Thoracic aorta (tissue), 2 donors: ENCODE results near the gene LBX2. TPM values are rescaled to one million over a fixed set of nuclear protein-coding genes. Genes with fewer than 3 reads are reported as not detected.
A peak's percentile ranks its signal among the peaks of the same experiment; 100 is the strongest.
"Not testable (repeated sequence)": the region's sequence is repeated elsewhere in the genome, so short reads cannot be mapped to it uniquely, and the experiment has no call there.

Experiments
- ATAC-seq: fragments of 150-250 bp; one replicate; pipeline ENCODE4 v1.8.0; 2017; ENCODE audit warnings: low read depth; ENCODE audit not compliant: insufficient number of reproducible peaks, low FRiP score
- DNase-seq: peaks from one replicate; pipeline ENCODE4 v3.0.0-alpha.2; 2020; ENCODE audit warnings: low spot score
- H3K27ac ChIP-seq, 2 donors: fragments of 200-600 bp; sonication (generic); 1 replicate in 1 of 2; 2 replicates in 1 of 2; pipeline ENCODE4 v1.5.1; 2016; ENCODE audit warnings: mild to moderate bottlenecking in 2 of 2, moderate library complexity in 2 of 2
- H3K27me3 ChIP-seq: fragments of 200-600 bp; sonication (generic); replicated peaks from 2 replicates; pipeline ENCODE4 v1.6.0; 2016; ENCODE audit warnings: mild to moderate bottlenecking; ENCODE audit not compliant: insufficient read depth
- H3K36me3 ChIP-seq: fragments of 200-600 bp; sonication (generic); one replicate; pipeline ENCODE4 v1.5.1; 2016
- H3K4me1 ChIP-seq, 2 donors: fragments of 200-600 bp; sonication (generic); 1 replicate in 1 of 2; 2 replicates in 1 of 2; pipeline versions ENCODE4 v1.5.1 to v1.6.0; 2016; ENCODE audit warnings: low read depth in 2 of 2, mild to moderate bottlenecking in 1 of 2; ENCODE audit not compliant: control insufficient read depth in 1 of 2
- H3K4me3 ChIP-seq: fragments of 200-600 bp; sonication (generic); 2 replicates; pipeline ENCODE4 v1.5.1; 2016; ENCODE audit warnings: mild to moderate bottlenecking
- H3K9me3 ChIP-seq: fragments of 200-600 bp; sonication (generic); 2 replicates; pipeline ENCODE4 v1.5.1; 2016
- total RNA-seq, 2 donors: library from RNA; depleted of rRNA; stranded (reverse); fragments of >200 nt; gene quantifications; one replicate each; pipeline versions ENCODE4 v1.1.0 to v1.2.3, GENCODE V29; 2016
- TF ChIP-seq, protein P1 (sequence below): fragments of 200-600 bp; sonication (generic); IDR thresholded peaks from one replicate; pipeline ENCODE4 v1.5.1; 2019; ENCODE audit warnings: antibody characterized with exemption

Gene LBX2
- total RNA-seq, 2 donors from 2014 or later: 0.54 to 0.71 TPM

DNA sequence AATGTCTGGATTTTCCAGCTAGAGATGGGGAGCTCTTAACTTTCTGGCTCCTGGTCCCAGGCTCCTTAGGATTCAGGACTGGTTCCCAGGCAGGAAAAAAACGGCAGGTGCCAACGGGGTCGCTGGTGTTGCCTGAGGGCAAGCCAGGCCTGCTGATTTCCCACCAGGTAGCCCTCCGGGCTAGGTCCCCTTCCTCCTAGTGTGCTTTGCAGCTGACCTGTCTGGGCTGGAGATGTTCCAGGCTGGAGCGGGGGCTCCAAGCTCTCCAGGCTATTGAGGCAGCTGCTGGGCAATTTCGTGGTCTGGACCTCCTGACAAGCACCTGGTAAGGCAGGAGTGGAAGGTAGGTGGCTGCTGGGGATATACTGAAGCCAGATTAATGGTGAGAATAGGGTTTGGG is 24.9 kb downstream of the LBX2 start:
- peaks cover 13 to 16% of the 10 kb centered on the region in 2 donors for H3K4me1 ChIP-seq
- H3K27me3 ChIP-seq: no peaks in the 10 kb centered on the region
- H3K9me3 ChIP-seq: no peaks in the 10 kb centered on the region
- peaks cover 10% of the 10 kb centered on the region for H3K36me3 ChIP-seq
- TF ChIP-seq, protein P1, sequence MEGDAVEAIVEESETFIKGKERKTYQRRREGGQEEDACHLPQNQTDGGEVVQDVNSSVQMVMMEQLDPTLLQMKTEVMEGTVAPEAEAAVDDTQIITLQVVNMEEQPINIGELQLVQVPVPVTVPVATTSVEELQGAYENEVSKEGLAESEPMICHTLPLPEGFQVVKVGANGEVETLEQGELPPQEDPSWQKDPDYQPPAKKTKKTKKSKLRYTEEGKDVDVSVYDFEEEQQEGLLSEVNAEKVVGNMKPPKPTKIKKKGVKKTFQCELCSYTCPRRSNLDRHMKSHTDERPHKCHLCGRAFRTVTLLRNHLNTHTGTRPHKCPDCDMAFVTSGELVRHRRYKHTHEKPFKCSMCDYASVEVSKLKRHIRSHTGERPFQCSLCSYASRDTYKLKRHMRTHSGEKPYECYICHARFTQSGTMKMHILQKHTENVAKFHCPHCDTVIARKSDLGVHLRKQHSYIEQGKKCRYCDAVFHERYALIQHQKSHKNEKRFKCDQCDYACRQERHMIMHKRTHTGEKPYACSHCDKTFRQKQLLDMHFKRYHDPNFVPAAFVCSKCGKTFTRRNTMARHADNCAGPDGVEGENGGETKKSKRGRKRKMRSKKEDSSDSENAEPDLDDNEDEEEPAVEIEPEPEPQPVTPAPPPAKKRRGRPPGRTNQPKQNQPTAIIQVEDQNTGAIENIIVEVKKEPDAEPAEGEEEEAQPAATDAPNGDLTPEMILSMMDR: no peak
- no peak for ATAC-seq
- DNase-seq: no peak
- H3K27ac ChIP-seq: no peak overlapping the region
- no peak overlapping the region for H3K4me3 ChIP-seq

DNA sequence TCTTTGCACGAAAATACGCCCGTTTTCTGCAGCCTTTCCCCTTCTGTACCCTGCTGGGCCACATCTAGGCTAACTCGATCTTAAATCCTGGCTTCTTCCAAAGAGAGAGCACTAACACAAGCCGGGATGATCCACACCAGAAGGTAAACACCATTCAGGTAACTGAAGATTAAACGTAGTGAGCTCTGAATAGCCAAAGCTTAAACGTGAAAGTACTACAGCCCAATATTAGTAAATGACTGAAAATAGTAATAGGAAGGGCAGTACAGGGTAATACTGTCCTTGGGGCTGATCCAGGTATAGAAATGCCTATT is 26.5 kb downstream of the LBX2 start:
- TF ChIP-seq, protein P1: no peak
- peaks cover 13 to 16% of the 10 kb centered on the region in 2 donors for H3K4me1 ChIP-seq
- peak overlapping the region; percentile 86 to 90 for H3K27ac ChIP-seq
- peaks cover 6% of the 10 kb centered on the region for H3K36me3 ChIP-seq
- ATAC-seq (no peak), DNase-seq (no peak)
- H3K27me3 ChIP-seq: no peaks in the 10 kb centered on the region
- no peaks in the 10 kb centered on the region for H3K9me3 ChIP-seq
- H3K4me3 ChIP-seq: peak overlapping the region; percentile 72

DNA sequence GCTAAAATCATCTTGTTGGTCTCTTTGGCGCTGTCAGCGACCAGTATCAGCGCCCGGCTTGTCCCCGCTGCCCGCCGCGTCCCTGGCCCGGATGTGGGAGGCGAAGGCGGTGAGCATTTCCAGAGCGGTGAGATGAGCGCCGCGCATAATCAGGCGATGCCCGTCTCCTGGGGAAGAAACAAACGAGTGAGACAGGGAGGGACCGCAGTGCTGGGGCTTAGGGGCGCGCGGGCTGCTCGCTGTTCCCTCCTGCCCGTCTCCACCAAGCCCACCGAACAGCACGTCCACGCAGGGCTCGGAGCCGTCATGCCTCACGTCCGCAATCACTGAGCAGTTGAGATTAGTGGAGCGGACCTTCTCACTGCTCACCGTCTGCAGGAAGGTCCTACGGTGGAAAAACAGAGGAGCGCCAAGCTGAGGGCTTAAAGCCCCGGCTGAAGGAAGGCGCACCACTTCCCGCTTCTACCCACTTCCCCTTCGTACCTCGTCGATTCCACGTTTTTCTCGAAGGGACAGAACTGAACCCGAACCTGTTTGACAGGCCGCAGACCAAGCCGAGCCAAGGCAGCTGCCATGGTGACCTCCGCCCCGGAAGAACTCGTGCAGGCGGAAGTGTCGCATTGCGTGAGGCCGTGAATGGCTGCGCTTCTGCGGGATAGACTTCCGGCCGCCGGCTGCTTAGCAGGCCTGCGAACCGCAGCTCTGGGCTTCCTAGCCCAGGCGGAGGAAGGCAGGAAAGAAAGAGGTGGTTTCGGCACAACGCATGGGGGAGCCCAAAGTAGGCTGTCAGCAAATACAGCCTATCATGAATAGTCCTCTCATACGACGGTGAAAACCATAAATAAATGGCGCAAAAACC is 27.1 kb downstream of the LBX2 start, which contains the start of gene MRPL53:
MRPL53 (minus strand) TSS at position 595 of the 859 bp plus-strand sequence; CDS start at position 575, 20 bp downstream.
- H3K27me3 ChIP-seq: no peaks in the 10 kb centered on the region
- H3K4me1 ChIP-seq: peaks cover 13 to 16% of the 10 kb centered on the region in 2 donors
- peak; percentile 76 for ATAC-seq
- H3K9me3 ChIP-seq: no peaks in the 10 kb centered on the region
- H3K27ac ChIP-seq: peak within 1 kb of the TSS; percentile 86 to 90
- H3K36me3 ChIP-seq: peaks cover 6% of the 10 kb centered on the region
- TF ChIP-seq, protein P1: no peak
- DNase-seq: peak; percentile 74
- peak within 1 kb of the TSS; percentile 72 for H3K4me3 ChIP-seq

DNA sequence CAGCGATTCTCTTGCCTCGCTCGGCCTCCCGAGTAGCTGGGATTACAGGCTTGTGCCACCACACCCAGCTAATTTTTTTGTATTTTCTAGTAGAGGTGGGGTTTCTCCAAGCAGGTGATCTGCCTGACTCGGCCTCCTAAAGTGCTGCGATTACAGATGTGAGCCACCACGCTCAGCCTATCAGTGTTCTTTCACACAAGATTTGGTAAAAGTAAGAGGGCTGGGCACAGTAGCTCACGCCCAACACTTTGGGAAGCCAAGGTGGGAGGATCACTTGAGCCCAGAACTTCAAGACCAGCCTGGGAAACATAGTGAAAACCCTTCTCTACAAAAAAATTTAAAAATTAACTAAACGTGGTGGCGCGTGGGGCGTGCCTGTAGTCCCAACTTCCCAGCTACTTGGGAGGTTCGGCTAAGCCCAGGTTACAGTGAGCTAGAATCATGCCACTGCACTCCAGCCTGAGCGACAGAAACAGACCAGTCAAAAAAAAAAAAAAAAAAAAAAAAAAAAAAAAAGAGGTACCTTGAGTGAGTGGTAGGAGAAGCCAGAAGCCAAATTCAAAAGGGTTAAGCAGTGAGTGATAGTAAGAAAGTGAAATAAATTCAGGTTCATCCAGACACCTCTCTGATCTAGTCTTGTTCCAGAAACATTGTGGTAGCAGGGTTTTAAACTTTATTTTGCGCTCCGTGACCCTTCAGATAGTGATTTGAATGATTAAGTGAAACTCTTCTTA is 27.9 kb downstream of the LBX2 start:
- peak overlapping the region; percentile 86 to 90 for H3K27ac ChIP-seq
- H3K9me3 ChIP-seq: no peaks in the 10 kb centered on the region
- peaks cover 6% of the 10 kb centered on the region for H3K36me3 ChIP-seq
- no peaks in the 10 kb centered on the region for H3K27me3 ChIP-seq
- ATAC-seq (no peak), DNase-seq (no peak)
- peak overlapping the region; percentile 72 for H3K4me3 ChIP-seq
- TF ChIP-seq, protein P1: no peak
- H3K4me1 ChIP-seq: peaks cover 13 to 16% of the 10 kb centered on the region in 2 donors

DNA sequence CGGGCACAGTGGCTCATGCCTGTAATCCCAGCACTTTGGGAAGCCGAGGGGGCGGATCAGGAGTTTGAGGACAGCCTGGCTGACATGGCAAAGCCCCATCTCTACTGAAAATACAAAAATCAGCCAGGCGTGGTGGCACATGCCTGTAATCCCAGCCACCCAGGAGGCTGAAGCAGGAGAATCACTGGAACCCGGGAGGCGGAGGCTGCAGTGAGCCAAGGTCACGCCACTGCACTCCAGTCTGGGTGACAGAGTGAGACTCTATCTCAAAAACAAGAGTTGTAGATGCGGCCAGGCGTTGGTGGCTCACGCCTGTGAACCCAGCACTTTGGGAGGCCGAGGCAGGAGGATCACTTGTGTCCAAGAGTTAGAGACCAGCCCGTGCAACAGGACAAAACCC is 28.7 kb downstream of the LBX2 start:
- H3K36me3 ChIP-seq, DNase-seq, H3K27ac ChIP-seq, H3K27me3 ChIP-seq, ATAC-seq, H3K4me3 ChIP-seq, H3K9me3 ChIP-seq: not testable (repeated sequence)
- peaks cover 17 to 22% of the 10 kb centered on the region in 2 donors for H3K4me1 ChIP-seq
